T-cell (primary cell): ENCODE data around the gene GSTA1. TPM values are rescaled to one million over a fixed set of nuclear protein-coding genes. Genes with fewer than 3 reads are reported as not detected.
A peak's percentile ranks its signal among the peaks of the same experiment; 100 is the strongest.
"Not testable (repeated sequence)": the region's sequence is repeated elsewhere in the genome, so short reads cannot be mapped to it uniquely, and the experiment has no call there.

Source experiments
- ATAC-seq, 4 experiments: fragments of 200-7000 bp in 3 of 4; fragments of 150-1000 bp in 1 of 4; cut with Tn5 transposase; replicated peaks in 1 of 4; 1 replicate in 3 of 4; 2 replicates in 1 of 4; pipeline ENCODE4 v1.10.0; 2021; ENCODE audit warnings: moderate library complexity in 3 of 4, mild to moderate bottlenecking in 2 of 4, moderate number of reproducible peaks in 1 of 4
- CTCF ChIA-PET, 2 donors: fragments of 300-600 bp; sonication (Branson Sonifier 250); formaldehyde crosslinking; loops; one replicate each; lab custom pipeline; 2022; ENCODE audit warnings: antibody characterized with exemption in 2 of 2; lab: Charles Lee
- POLR2A ChIA-PET, 2 donors: fragments of 300-600 bp; sonication (Branson Sonifier 250); formaldehyde crosslinking; loops; one replicate each; lab custom pipeline; 2022; ENCODE audit warnings: antibody characterized with exemption in 2 of 2; lab: Charles Lee
- DNase-seq, 35 experiments: peaks; one replicate each; pipeline versions ENCODE4 v3.0.0 to v3.0.0-alpha.2; 2013 to 2023
- H3K27ac ChIP-seq: one replicate; pipeline ENCODE4 v1.5.1; 2013; ENCODE audit warnings: low read length
- H3K27me3 ChIP-seq, 2 experiments: replicated peaks in 1 of 2; 1 replicate in 1 of 2; 2 replicates in 1 of 2; pipeline versions ENCODE4 v1.6.1 to v1.7.0; 2013; ENCODE audit warnings: low read length in 1 of 2, mixed read lengths in 1 of 2; ENCODE audit not compliant: control insufficient read depth in 2 of 2, insufficient read depth in 2 of 2; ENCODE audit errors: extremely low read depth in 1 of 2
- H3K36me3 ChIP-seq, 2 donors: 1 replicate in 1 of 2; 2 replicates in 1 of 2; pipeline versions ENCODE4 v1.6.1 to v1.7.0; 2013; ENCODE audit warnings: low read length in 1 of 2; ENCODE audit not compliant: control insufficient read depth in 2 of 2, insufficient read depth in 1 of 2; ENCODE audit errors: extremely low read depth in 1 of 2
- H3K4me1 ChIP-seq, 2 experiments: 1 replicate in 1 of 2; 2 replicates in 1 of 2; pipeline versions ENCODE4 v1.6.1 to v1.7.0; 2013; ENCODE audit warnings: low read length in 2 of 2, mixed read lengths in 1 of 2; ENCODE audit not compliant: insufficient read depth in 2 of 2, control insufficient read depth in 1 of 2; ENCODE audit errors: extremely low read depth in 1 of 2
- H3K4me3 ChIP-seq, 2 donors: 1 replicate in 1 of 2; 2 replicates in 1 of 2; pipeline versions ENCODE4 v1.5.1 to v1.7.0; 2013; ENCODE audit warnings: mild to moderate bottlenecking in 2 of 2, low read length in 1 of 2, moderate library complexity in 1 of 2; ENCODE audit not compliant: control insufficient read depth in 1 of 2; ENCODE audit errors: extremely low read depth in 1 of 2
- H3K9me3 ChIP-seq: 2 replicates; pipeline ENCODE4 v1.7.0; 2013
- H3K27ac Mint-ChIP-seq, 2 donors: one replicate each; pipeline ENCODE4 v1.8.0; 2020 to 2021; ENCODE audit warnings: mild to moderate bottlenecking in 2 of 2, mixed read lengths in 2 of 2
- H3K27me3 Mint-ChIP-seq, 2 donors: one replicate each; pipeline ENCODE4 v1.8.0; 2021 to 2022; ENCODE audit warnings: mixed read lengths in 2 of 2
- H3K36me3 Mint-ChIP-seq: one replicate; pipeline ENCODE4 v1.8.0; 2021; ENCODE audit warnings: mixed read lengths
- H3K4me1 Mint-ChIP-seq, 3 donors: one replicate each; pipeline ENCODE4 v1.8.0; 2020 to 2022; ENCODE audit warnings: mixed read lengths in 3 of 3, mild to moderate bottlenecking in 1 of 3
- H3K4me3 Mint-ChIP-seq, 3 donors: one replicate each; pipeline ENCODE4 v1.8.0; 2020 to 2022; ENCODE audit warnings: mild to moderate bottlenecking in 3 of 3, mixed read lengths in 3 of 3, moderate library complexity in 3 of 3
- H3K9me3 Mint-ChIP-seq, 3 donors: one replicate each; pipeline ENCODE4 v1.8.0; 2020 to 2022; ENCODE audit warnings: mixed read lengths in 3 of 3
- WGBS: methylation state at CpG from one replicate; pipeline ENCODE4 v1.1.5; 2013; ENCODE audit warnings: missing lambda C conversion rate; ENCODE audit not compliant: insufficient coverage; 5-methylcytosine and 5-hydroxymethylcytosine counted together
- total RNA-seq, 35 experiments: library from RNA in 6 of 35; stranded (reverse) in 6 of 35; fragments of 120-200 nt in 1 of 35; gene quantifications; one replicate each; pipeline versions ENCODE4 v1.2.1 to v1.2.4 and lab custom pipeline; 2013 to 2026

GSTA1 gene
- total RNA-seq, 5 donors from 2014 or later (not counting 1 experiment from before 2014, with no cell fraction given), result 0.82 to 1.2 (median 1.1) TPM; not detected in 2

- WGBS, result no CpG with 5 or more reads among the region's 4 CpGs
- CTCF ChIA-PET, result not testable (repeated sequence)
Measured at GRCh38 chr6:52825900-52826459, 22.4 kb upstream of the GSTA1 start.

GRCh38 chr6:52825270-52825793 is 21.7 kb upstream of the GSTA1 start:
- H3K4me1 Mint-ChIP-seq, POLR2A ChIA-PET, H3K9me3 ChIP-seq, H3K36me3 Mint-ChIP-seq, H3K4me3 ChIP-seq, H3K27ac Mint-ChIP-seq, H3K4me1 ChIP-seq, CTCF ChIA-PET, ATAC-seq, H3K27me3 ChIP-seq, H3K27ac ChIP-seq, H3K9me3 Mint-ChIP-seq, H3K36me3 ChIP-seq, DNase-seq, H3K4me3 Mint-ChIP-seq: not testable (repeated sequence)
- H3K27me3 Mint-ChIP-seq, result peaks cover 13 to 18% of the 10 kb centered on the region in 2 donors
- WGBS, result 93% methylated on average over 22 of the region's 25 CpGs

More at GRCh38 chr6:52825900-52826459, 22.4 kb upstream of the GSTA1 start:
- POLR2A ChIA-PET, H3K4me3 ChIP-seq, H3K9me3 Mint-ChIP-seq, H3K36me3 Mint-ChIP-seq, H3K27ac ChIP-seq, H3K27ac Mint-ChIP-seq, H3K4me1 Mint-ChIP-seq, H3K9me3 ChIP-seq, H3K27me3 ChIP-seq, DNase-seq, H3K36me3 ChIP-seq, H3K4me3 Mint-ChIP-seq, ATAC-seq, H3K4me1 ChIP-seq: not testable (repeated sequence)
- H3K27me3 Mint-ChIP-seq, result peaks cover 15 to 18% of the 10 kb centered on the region in 2 donors

DNA sequence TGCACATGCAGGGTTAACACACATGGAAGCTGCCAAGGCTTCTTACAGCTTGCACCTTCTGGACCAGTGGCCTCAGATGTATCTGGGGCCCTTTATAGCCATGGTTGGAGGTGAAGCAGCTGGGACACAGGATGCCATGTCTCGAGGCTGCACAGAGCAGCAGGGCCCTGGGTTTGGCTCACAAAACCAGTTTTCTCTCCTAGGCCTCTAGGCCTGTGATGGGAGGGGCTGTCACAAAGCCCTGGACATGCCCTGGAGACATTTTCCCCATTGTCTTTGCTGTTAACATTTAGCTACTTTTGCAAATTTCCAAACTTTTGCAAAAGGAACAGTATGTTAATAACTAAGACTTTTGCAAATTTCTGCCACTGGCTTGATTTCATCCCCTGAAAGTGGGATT is 18.2 kb upstream of the GSTA1 start:
- Mint-ChIP-seq H3K9me3 (peaks cover 7 to 9% (median 7%) of the 10 kb centered on the region in 3 donors), H3K27me3 (peaks cover 11 to 14% of the 10 kb centered on the region in 2 donors), H3K27ac (no peak overlapping the region), H3K4me1 (no peaks in the 10 kb centered on the region), H3K36me3 (peaks cover 3% of the 10 kb centered on the region), H3K4me3 (no peak overlapping the region)
- no peaks in the 10 kb centered on the region for H3K4me1 ChIP-seq
- no peaks in the 10 kb centered on the region for H3K36me3 ChIP-seq
- DNase-seq (no peak), ATAC-seq (no peak)
- H3K9me3 ChIP-seq, result no peaks in the 10 kb centered on the region
- H3K27me3 ChIP-seq, result peaks cover 0 to 5% of the 10 kb centered on the region in 2 experiments
- ChIA-PET CTCF (no interaction called here), POLR2A (no interaction called here)
- no peak overlapping the region for H3K27ac ChIP-seq
- WGBS, result 83% methylated on average over 1 of the region's 1 CpG
- H3K4me3 ChIP-seq, result no peak overlapping the region

DNA sequence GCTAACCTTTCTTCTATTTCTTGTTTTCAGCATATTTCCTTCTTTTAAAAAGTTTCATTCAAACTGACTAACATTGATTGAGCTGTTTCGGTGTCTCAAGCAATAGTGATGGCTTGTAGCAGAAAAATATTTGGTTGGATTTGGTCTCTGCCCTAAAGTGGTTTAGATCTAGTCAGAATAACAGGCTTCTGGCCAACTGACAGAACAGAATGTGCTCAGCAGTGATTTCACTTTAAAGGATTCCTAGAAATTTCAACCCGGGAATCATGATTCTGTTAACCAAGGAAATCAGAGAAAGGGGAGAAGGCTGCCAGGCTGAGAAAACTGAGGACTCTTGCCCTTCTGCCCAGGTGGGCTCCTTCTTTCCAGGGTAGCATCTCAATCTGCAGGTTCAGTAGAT is 16.6 kb upstream of the GSTA1 start:
- no peak overlapping the region for H3K4me3 ChIP-seq
- POLR2A ChIA-PET, result no interaction called here
- Mint-ChIP-seq H3K27me3 (peaks cover 10% of the 10 kb centered on the region in 2 donors), H3K36me3 (peaks cover 3% of the 10 kb centered on the region), H3K4me3 (no peak overlapping the region), H3K9me3 (peaks cover 7 to 9% (median 7%) of the 10 kb centered on the region in 3 donors), H3K4me1 (no peaks in the 10 kb centered on the region), H3K27ac (no peak overlapping the region)
- ATAC-seq, result no peak
- H3K27me3 ChIP-seq, result peaks cover 0 to 3% of the 10 kb centered on the region in 2 experiments
- no peaks in the 10 kb centered on the region for H3K9me3 ChIP-seq
- no peak for DNase-seq
- no peaks in the 10 kb centered on the region for H3K36me3 ChIP-seq
- 100% methylated on average over 1 of the region's 2 CpGs for WGBS
- CTCF ChIA-PET, result no interaction called here
- peaks cover 0 to 4% of the 10 kb centered on the region in 2 experiments for H3K4me1 ChIP-seq
- no peak overlapping the region for H3K27ac ChIP-seq

GRCh38 chr6:52815167-52816092 is 11.8 kb upstream of the GSTA1 start:
- Histone ChIP-seq H3K36me3 (no peaks in the 10 kb centered on the region), H3K27ac (no peak overlapping the region), H3K27me3 (peaks cover 0 to 5% of the 10 kb centered on the region in 2 experiments), H3K4me1 (peaks cover 0 to 4% of the 10 kb centered on the region in 2 experiments), H3K9me3 (no peaks in the 10 kb centered on the region), H3K4me3 (no peak overlapping the region)
- Mint-ChIP-seq H3K27ac (no peak overlapping the region), H3K4me1 (no peaks in the 10 kb centered on the region), H3K27me3 (peaks cover 13 to 15% of the 10 kb centered on the region in 2 donors), H3K9me3 (no peaks in the 10 kb centered on the region), H3K4me3 (no peak overlapping the region), H3K36me3 (no peaks in the 10 kb centered on the region)
- WGBS, result 24% methylated on average over 5 of the region's 15 CpGs
- peak in 2 of 4 experiments; percentile 49 to 60 for ATAC-seq
- ChIA-PET CTCF (interaction anchor here in 1 of 2 donors (1.5 kb wide), 1 partner anchor 248 kb away, joined by 3 read pairs; no protein-coding TSS in a partner anchor), POLR2A (interaction anchor here in 1 of 2 donors (0.6 kb wide), 1 partner anchor 151 kb away, joined by 3 read pairs; no protein-coding TSS in a partner anchor)
- DNase-seq, result peak in 22 of 35 experiments; percentile 3 to 41 (median 14)

- CTCF ChIA-PET, result not testable (repeated sequence)
Measured at GRCh38 chr6:52814545-52814944, 10.9 kb upstream of the GSTA1 start.

More at GRCh38 chr6:52814545-52814944, 10.9 kb upstream of the GSTA1 start:
- ATAC-seq, H3K27ac ChIP-seq, H3K27ac Mint-ChIP-seq, H3K9me3 Mint-ChIP-seq, H3K4me1 ChIP-seq, H3K4me3 ChIP-seq, H3K4me3 Mint-ChIP-seq, H3K36me3 Mint-ChIP-seq, H3K36me3 ChIP-seq, H3K27me3 ChIP-seq, H3K4me1 Mint-ChIP-seq, DNase-seq, H3K9me3 ChIP-seq: not testable (repeated sequence)
- WGBS, result 72% methylated on average over 3 of the region's 3 CpGs
- POLR2A ChIA-PET, result interaction anchor here in 1 of 2 donors (0.6 kb wide), 1 partner anchor 152 kb away, joined by 3 read pairs; no protein-coding TSS in a partner anchor
- H3K27me3 Mint-ChIP-seq, result peaks cover 13 to 15% of the 10 kb centered on the region in 2 donors
